ENCODE data around the gene HOXA3. TPM values are rescaled to one million over a fixed set of nuclear protein-coding genes. Genes with fewer than 3 reads are reported as not detected.

HOXA3 gene
- polyA plus RNA-seq, 1 donor (not counting 4 experiments of a cell fraction or from before 2014, with no cell fraction given) = 0.58 TPM

- peak overlapping the region; percentile 70 for H3K27ac ChIP-seq (ENCODE audit: control insufficient read depth, insufficient read depth, low read length)
- no peaks in the 10 kb centered on the region for H4K20me1 ChIP-seq (ENCODE audit: control insufficient read depth, extremely low read depth, insufficient read depth, low read length)
- peak; percentile 73 for FAIRE-seq
- peak overlapping the region; percentile 61 for H3K4me2 ChIP-seq (ENCODE audit: control insufficient read depth, extremely low read depth, insufficient read depth, low read depth, low read length)
- dilution Hi-C loops (cut with MboI; ENCODE audit: extremely low pct_ligation_motif_present, low sequenced_read_pairs) = loop anchor here (25.0 kb wide), 1 partner anchor 220 kb away; the partner anchor contains the start of gene SKAP2
- DNase-seq (ENCODE audit: low read depth, low spot score) = no peak
- no peak overlapping the region for H3K9ac ChIP-seq (ENCODE audit: control insufficient read depth, extremely low read depth, insufficient read depth, low read length)
- H3K4me1 ChIP-seq (ENCODE audit: control insufficient read depth, extremely low read depth, insufficient read depth, low read length) = peaks cover 41% of the 10 kb centered on the region
- no peaks in the 10 kb centered on the region for H3K9me1 ChIP-seq (ENCODE audit: control insufficient read depth, extremely low read depth, insufficient read depth, low read length)
- peak overlapping the region; percentile 28 for H2AFZ ChIP-seq (ENCODE audit: control insufficient read depth, low read length)
- no peaks in the 10 kb centered on the region for H3K79me2 ChIP-seq (ENCODE audit: control insufficient read depth, insufficient read depth, low read length)
- H3K27me3 ChIP-seq (ENCODE audit: control insufficient read depth, extremely low read depth, insufficient read depth, low read length) = no peaks in the 10 kb centered on the region
- no peaks in the 10 kb centered on the region for H3K36me3 ChIP-seq (ENCODE audit: control insufficient read depth in 2 of 2, extremely low read depth in 1 of 2, insufficient read depth in 2 of 2, low read length in 2 of 2)
- no peaks in the 10 kb centered on the region for H3K9me3 ChIP-seq (ENCODE audit: control insufficient read depth, low read depth, low read length)
- no peak for TF ChIP-seq CTCF (optimal IDR thresholded peaks at IDR 0.05 in 1 of 3, IDR thresholded peaks at IDR 0.05 in 1 of 3, conservative IDR thresholded peaks at IDR 0.05 in 1 of 3; ENCODE audit: extremely low read depth in 1 of 3, insufficient read depth in 2 of 3, low read length in 3 of 3)
- no peak for TF ChIP-seq EZH2 (IDR thresholded peaks at IDR 0.05; ENCODE audit: low read length)
- no peak overlapping the region for H3K4me3 ChIP-seq (ENCODE audit: control insufficient read depth in 2 of 3, extremely low read depth in 1 of 3, insufficient read depth in 2 of 3, low read depth in 1 of 3, low read length in 3 of 3)
Observed at GRCh38 chr7:27082171-27082570, 70.2 kb downstream of the HOXA3 start.

- TF ChIP-seq EZH2 (IDR thresholded peaks at IDR 0.05; ENCODE audit: low read length) = no peak
- no peak for TF ChIP-seq CTCF (optimal IDR thresholded peaks at IDR 0.05 in 1 of 3, IDR thresholded peaks at IDR 0.05 in 1 of 3, conservative IDR thresholded peaks at IDR 0.05 in 1 of 3; ENCODE audit: extremely low read depth in 1 of 3, insufficient read depth in 2 of 3, low read length in 3 of 3)
- no peaks in the 10 kb centered on the region for H3K79me2 ChIP-seq (ENCODE audit: control insufficient read depth, insufficient read depth, low read length)
- dilution Hi-C loops (cut with MboI; ENCODE audit: extremely low pct_ligation_motif_present, low sequenced_read_pairs) = loop anchor here (25.0 kb wide), 1 partner anchor 219 kb away; the partner anchor contains the start of gene SKAP2
- H3K9ac ChIP-seq (ENCODE audit: control insufficient read depth, extremely low read depth, insufficient read depth, low read length) = peak overlapping the region; percentile 4
- FAIRE-seq (peak; percentile 98), DNase-seq (ENCODE audit: low read depth, low spot score) (no peak)
- H3K4me2 ChIP-seq (ENCODE audit: control insufficient read depth, extremely low read depth, insufficient read depth, low read depth, low read length) = peak overlapping the region; percentile 63
- H3K9me1 ChIP-seq (ENCODE audit: control insufficient read depth, extremely low read depth, insufficient read depth, low read length) = no peaks in the 10 kb centered on the region
- H3K4me1 ChIP-seq (ENCODE audit: control insufficient read depth, extremely low read depth, insufficient read depth, low read length) = peaks cover 41% of the 10 kb centered on the region
- peak overlapping the region in 2 of 3 experiments; percentile 2 to 14 for H3K4me3 ChIP-seq (ENCODE audit: control insufficient read depth in 2 of 3, extremely low read depth in 1 of 3, insufficient read depth in 2 of 3, low read depth in 1 of 3, low read length in 3 of 3)
- no peaks in the 10 kb centered on the region for H3K27me3 ChIP-seq (ENCODE audit: control insufficient read depth, extremely low read depth, insufficient read depth, low read length)
- no peaks in the 10 kb centered on the region for H4K20me1 ChIP-seq (ENCODE audit: control insufficient read depth, extremely low read depth, insufficient read depth, low read length)
- H3K27ac ChIP-seq (ENCODE audit: control insufficient read depth, insufficient read depth, low read length) = peak overlapping the region; percentile 70
- no peaks in the 10 kb centered on the region for H3K9me3 ChIP-seq (ENCODE audit: control insufficient read depth, low read depth, low read length)
- no peaks in the 10 kb centered on the region for H3K36me3 ChIP-seq (ENCODE audit: control insufficient read depth in 2 of 2, extremely low read depth in 1 of 2, insufficient read depth in 2 of 2, low read length in 2 of 2)
- peak overlapping the region; percentile 37 for H2AFZ ChIP-seq (ENCODE audit: control insufficient read depth, low read length)
Observed at GRCh38 chr7:27080844-27081436, 71.4 kb downstream of the HOXA3 start.

Data from keratinocyte (primary cell).